HG03175 (cell line): Measurements from ENCODE around the gene TP53TG5.
A peak's percentile ranks its signal among the peaks of the same experiment; 100 is the strongest.
"Not testable (repeated sequence)": the region's sequence is repeated elsewhere in the genome, so short reads cannot be mapped to it uniquely, and the experiment has no call there.

Experiments
- ATAC-seq: cut with Tn5 transposase; IDR thresholded peaks from one replicate; pipeline ENCODE4 v1.9.1; 2021; ENCODE audit warnings: mild to moderate bottlenecking, moderate library complexity; ENCODE audit not compliant: unreplicated experiment

TP53TG5 gene

GRCh38 chr20:45367126-45367525 is 11.0 kb downstream of the TP53TG5 start:
- no peak for ATAC-seq

- ATAC-seq: no peak
Observed at GRCh38 chr20:45366631-45367030, 11.5 kb downstream of the TP53TG5 start.

GRCh38 chr20:45366192-45366591 is 11.9 kb downstream of the TP53TG5 start:
- ATAC-seq: no peak

- no peak for ATAC-seq
Observed at GRCh38 chr20:45365444-45365970, 12.6 kb downstream of the TP53TG5 start.

GRCh38 chr20:45363611-45364492 is 14.3 kb downstream of the TP53TG5 start:
- ATAC-seq: no peak

GRCh38 chr20:45362804-45363610 is 15.1 kb downstream of the TP53TG5 start, which contains the start of gene SYS1:
Gene SYS1, plus strand, starts transcription at chr20:45363156. Its CDS starts 376 bp downstream, at chr20:45363532.
- peak; percentile 87 for ATAC-seq

GRCh38 chr20:45361793-45362192 is 16.3 kb downstream of the TP53TG5 start:
- ATAC-seq: no peak

- no peak for ATAC-seq
Observed at GRCh38 chr20:45359406-45360148, 18.5 kb downstream of the TP53TG5 start.

GRCh38 chr20:45359069-45359405 is 19.1 kb downstream of the TP53TG5 start:
- ATAC-seq: no peak

GRCh38 chr20:45358282-45359068 is 19.6 kb downstream of the TP53TG5 start:
- no peak for ATAC-seq

- ATAC-seq: no peak
Observed at GRCh38 chr20:45355209-45356084, 22.7 kb downstream of the TP53TG5 start.

- no peak for ATAC-seq
Observed at GRCh38 chr20:45354423-45355208, 23.5 kb downstream of the TP53TG5 start.

GRCh38 chr20:45353746-45354145 is 24.4 kb downstream of the TP53TG5 start:
- ATAC-seq: no peak

GRCh38 chr20:45352729-45353128 is 25.4 kb downstream of the TP53TG5 start:
- no peak for ATAC-seq

- not testable (repeated sequence) for ATAC-seq
Observed at GRCh38 chr20:45350795-45351194, 27.3 kb downstream of the TP53TG5 start.

- ATAC-seq: no peak
Observed at GRCh38 chr20:45350217-45350616, 27.9 kb downstream of the TP53TG5 start.

GRCh38 chr20:45347936-45348778 is 30.0 kb downstream of the TP53TG5 start, which contains the start of gene SDC4:
Gene SDC4, minus strand, starts transcription at chr20:45348424. Its CDS starts 40 bp downstream, at chr20:45348384.
- no peak for ATAC-seq
